Kidney epithelial cell (primary cell): ENCODE data around the gene SLC7A5. TPM values are rescaled to one million over a fixed set of nuclear protein-coding genes. Genes with fewer than 3 reads are reported as not detected.
A peak's percentile ranks its signal among the peaks of the same experiment; 100 is the strongest.
"Not testable (repeated sequence)": the region's sequence is repeated elsewhere in the genome, so short reads cannot be mapped to it uniquely, and the experiment has no call there.

Experiments used
- DNase-seq: peaks from one replicate; pipeline ENCODE4 v3.0.0-alpha.2; 2010; ENCODE audit warnings: low read depth
- H3K27me3 ChIP-seq: 2 replicates; pipeline ENCODE4 v1.6.0; 2011; ENCODE audit warnings: low read length; ENCODE audit not compliant: control insufficient read depth, insufficient read depth
- H3K36me3 ChIP-seq: 2 replicates; pipeline ENCODE4 v1.5.1; 2011; ENCODE audit warnings: low read length; ENCODE audit not compliant: control insufficient read depth, insufficient read depth
- H3K4me3 ChIP-seq: 2 replicates; pipeline ENCODE4 v1.5.1; 2011; ENCODE audit warnings: low read depth, mild to moderate bottlenecking, control low read depth, low read length
- total RNA-seq: library from RNA; depleted of rRNA; stranded (reverse); fragments of >200 nt; gene quantifications from 2 replicates; pipeline ENCODE4 v1.2.3, GENCODE V29; 2015
- TF ChIP-seq, protein P1 (sequence below): IDR thresholded peaks from 2 replicates; pipeline ENCODE4 v1.5.1; 2011; ENCODE audit warnings: mild to moderate bottlenecking, moderate library complexity, low read length, control low read depth, inconsistent platforms; ENCODE audit not compliant: insufficient read depth, poor library complexity, severe bottlenecking

The SLC7A5 gene
- total RNA-seq, 1 donor from 2014 or later: 308 TPM

DNA sequence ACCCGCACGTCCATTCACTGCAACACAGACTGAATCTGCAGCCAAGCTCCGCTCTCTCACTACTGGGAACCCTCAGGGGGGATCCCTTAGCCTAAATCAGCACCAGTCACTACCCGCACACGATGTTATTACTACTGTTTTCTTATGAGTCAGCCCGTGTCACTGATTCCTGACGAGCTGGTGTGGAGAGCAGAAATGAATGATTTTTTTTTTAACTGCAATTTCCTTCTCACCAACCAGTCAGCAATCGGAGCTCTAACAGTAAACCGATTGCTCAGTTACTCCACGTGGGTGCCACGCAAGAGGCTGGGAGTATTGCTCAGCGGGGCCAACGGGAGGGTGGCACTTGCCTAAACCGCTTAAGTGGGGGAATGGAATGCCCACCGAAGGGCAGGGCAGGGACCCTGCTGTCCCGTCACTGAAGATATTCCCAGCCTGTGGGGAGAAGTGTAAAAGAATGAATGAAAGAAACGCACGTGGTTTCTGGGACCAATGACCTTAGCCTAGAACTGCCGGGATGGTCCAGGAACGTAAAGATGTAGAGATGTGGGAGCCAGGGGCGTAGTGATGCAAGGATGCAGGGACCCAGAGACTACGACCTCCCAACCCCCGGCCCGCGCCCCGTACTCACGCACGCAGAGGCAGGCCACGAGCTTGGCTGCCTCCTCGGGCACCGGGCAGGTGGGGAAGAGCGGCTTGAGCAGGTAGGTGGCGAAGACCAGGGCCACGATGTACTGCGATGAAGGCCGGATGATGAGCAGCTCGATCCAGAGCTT, 865 bp downstream of the SLC7A5 start:
- H3K4me3 ChIP-seq: peak overlapping the region; percentile 48
- DNase-seq: peak; percentile 82
- H3K36me3 ChIP-seq, H3K27me3 ChIP-seq: not testable (repeated sequence)

DNA sequence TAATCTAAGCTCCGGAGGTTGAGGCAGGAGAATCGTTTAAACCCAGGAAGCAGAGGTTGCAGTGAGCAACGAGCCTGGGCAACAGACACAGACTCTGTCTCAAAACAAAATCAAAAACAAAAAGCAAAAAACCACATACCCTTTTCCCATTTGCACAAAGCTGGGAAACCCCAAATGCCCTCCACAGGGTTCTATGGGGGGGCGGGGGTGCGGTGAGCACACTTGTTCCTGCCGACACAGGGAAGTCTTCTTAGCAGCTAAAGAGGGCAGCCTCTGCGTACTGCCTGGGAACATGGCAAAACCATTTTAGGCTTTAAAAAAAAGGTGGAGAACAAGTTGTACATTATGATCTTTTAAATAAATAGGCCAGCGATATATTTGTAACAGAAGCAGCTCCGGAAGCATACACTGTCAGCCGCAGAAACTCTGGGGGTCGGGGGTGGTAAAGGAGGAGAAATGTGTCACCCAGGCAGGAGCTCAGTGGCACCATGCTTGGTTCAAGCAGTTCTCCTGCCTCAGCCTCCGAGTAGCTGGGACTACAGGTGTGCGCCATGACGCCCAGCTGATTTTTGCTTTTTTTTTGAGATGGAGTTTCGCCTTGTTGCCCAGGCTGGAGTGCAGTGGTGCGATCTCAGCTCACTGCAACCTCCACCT, 3.3 kb downstream of the SLC7A5 start:
- not testable (repeated sequence) for H3K36me3 ChIP-seq, DNase-seq, H3K27me3 ChIP-seq, H3K4me3 ChIP-seq

DNA sequence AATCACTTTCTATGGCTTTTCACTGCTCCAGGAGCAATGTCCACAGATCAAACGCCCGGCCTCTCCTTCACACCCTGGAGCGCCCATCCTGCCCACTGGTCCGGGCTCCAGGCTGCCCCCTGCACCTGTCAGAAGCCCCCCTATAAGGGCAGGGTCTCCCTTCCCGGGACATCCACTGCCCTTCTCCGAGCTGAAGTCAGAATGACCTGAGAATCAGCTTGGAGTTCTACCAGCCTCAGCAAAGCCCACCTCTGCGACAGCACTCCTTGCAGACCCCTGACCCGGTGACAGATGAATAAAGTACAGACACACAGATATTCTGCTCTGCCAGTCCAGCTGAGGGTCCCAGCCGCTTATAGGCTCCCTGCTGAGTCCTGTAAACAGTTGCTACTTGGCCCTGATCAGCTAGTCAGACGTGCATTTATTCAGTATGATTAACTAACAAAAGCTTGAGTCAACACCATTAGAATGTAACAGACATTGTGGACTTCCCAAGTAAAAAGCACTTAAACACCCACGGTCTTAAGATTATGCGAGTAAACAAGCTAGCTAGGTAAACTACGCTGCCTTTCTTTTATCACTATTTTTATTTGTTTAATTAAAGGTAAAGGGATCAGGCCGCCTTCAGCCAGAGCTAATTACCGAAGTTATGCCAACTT, 4.8 kb downstream of the SLC7A5 start:
- Histone ChIP-seq H3K36me3 (no peaks in the 10 kb centered on the region), H3K27me3 (no peaks in the 10 kb centered on the region), H3K4me3 (no peak overlapping the region)
- TF ChIP-seq, protein P1, sequence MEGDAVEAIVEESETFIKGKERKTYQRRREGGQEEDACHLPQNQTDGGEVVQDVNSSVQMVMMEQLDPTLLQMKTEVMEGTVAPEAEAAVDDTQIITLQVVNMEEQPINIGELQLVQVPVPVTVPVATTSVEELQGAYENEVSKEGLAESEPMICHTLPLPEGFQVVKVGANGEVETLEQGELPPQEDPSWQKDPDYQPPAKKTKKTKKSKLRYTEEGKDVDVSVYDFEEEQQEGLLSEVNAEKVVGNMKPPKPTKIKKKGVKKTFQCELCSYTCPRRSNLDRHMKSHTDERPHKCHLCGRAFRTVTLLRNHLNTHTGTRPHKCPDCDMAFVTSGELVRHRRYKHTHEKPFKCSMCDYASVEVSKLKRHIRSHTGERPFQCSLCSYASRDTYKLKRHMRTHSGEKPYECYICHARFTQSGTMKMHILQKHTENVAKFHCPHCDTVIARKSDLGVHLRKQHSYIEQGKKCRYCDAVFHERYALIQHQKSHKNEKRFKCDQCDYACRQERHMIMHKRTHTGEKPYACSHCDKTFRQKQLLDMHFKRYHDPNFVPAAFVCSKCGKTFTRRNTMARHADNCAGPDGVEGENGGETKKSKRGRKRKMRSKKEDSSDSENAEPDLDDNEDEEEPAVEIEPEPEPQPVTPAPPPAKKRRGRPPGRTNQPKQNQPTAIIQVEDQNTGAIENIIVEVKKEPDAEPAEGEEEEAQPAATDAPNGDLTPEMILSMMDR: no peak
- DNase-seq: no peak

DNA sequence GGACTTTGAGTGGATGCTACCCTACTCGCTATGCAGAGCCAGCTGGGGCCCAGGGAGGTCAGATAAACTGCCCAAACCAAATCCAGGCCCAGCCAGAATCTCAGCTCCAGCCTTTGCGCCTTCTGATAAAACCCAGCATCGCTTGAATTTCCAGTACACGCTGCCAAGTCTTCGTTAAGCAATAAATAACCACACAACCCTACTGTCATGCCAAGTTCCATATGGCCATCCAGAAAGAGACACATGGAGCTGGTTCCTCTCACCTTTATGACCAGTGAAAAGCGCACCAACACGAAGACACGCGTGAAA, 6.0 kb downstream of the SLC7A5 start:
- not testable (repeated sequence) for DNase-seq

DNA sequence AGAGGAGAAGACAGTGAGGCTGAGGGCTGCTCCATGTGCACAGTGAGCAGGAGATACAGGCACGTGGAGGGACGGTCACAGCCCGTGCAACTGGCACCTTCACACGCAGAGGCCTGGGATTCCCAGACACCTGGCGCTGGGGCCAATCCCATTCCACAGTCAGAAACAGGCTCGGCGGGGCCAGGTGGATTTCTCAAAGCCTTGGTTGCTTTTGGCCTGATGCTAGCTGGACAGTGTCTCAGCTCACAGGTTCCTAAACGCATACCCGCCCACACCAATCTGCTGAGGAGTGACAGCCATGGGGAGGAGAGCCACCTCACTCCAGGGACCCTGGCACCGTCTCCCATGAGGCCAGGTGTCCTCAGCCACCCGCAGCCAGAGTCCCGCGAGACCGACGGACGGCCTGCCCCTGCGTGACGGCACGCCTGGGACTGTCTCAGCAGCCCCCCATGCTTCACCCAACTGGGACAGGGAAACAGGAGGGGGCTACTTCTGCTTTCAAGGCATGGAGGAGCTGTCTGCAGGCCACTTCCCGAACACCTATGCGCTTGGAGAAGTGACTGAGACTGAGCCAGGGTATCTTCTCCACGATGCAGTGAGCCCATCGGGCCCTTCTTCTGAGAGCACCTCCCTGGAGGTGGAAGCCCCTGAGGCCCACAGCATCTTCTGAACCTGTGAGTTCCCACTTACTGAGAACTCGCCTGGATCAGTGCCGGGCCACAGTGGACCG, 6.5 kb downstream of the SLC7A5 start:
- not testable (repeated sequence) for H3K36me3 ChIP-seq, H3K27me3 ChIP-seq, H3K4me3 ChIP-seq, DNase-seq

More for the DNA sequence above, 6.0 kb downstream of the SLC7A5 start:
- H3K4me3 ChIP-seq, H3K36me3 ChIP-seq, H3K27me3 ChIP-seq: not testable (repeated sequence)

DNA sequence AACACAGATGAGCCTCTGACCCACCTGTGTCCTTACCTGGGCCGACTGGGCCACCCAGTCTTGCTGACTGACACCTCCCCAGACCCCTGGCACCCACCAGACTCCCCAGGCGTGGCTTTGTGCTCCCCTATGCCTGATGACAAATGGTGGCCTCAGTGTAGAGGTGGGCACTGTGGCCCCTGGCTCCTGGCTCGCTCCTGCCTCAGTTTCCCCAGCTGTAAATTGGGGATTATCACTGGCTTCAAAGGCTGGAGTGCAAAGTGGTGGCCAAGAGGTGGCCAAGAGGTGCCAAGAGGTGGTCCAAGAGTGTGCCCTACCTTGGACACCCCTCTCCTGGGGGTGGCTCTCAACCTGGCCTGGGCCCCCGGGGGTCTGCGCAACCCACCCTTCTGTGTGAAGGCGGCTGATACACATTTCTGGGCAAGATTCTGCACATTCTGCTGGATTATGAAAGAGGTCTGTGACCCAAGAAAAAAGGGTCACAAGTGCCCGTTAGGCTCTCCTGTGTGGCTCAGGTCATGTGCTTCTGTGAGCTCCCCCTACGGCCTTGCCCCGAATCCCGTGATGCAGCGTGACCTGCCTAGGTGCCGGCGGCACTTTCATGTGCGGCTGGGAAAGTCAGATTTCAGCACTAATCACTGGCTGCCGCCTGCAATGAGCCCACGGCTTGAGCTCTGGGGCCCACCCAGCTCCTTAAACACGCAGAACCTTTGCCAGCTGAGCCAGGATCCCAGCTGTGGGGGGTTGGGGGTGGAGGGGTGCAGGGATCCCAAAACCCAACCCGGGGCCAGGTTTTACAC, 7.8 kb downstream of the SLC7A5 start:
- H3K4me3 ChIP-seq, DNase-seq, H3K36me3 ChIP-seq, H3K27me3 ChIP-seq: not testable (repeated sequence)

DNA sequence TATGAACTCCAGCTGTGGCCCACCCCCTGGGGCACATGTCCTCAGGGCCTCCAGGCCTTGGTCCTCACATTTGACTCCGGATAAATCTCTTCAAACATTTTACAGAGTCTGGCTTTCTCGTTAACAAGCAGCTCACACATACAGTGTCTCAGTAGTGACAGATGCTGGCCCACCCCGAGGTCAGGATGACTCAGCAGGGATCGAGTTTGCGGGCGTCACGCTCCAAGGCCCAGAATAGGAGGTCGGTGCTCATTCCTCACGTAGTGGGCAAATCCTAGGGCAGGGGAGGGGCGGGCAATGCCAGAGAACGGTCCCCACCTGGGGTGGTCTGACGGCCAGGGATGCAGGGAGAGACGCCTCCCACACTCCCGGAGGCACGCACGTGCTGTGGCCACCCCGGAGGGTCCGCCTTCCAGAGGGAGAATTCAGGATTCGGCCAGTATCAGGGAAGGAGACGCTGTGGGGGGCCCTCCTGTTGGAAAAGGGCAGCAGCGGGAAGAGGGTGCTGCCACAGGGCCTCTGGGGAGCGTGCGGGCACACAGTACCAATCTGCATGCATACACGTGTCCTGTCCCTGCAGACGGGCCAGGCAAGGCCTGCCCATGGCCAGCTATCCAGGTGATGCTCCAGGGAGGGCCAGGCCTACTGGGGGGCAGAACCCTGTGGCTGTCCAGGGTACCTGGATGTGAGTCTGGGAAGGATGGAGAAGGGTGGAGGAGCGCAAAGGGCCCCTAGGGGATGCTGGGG, 8.6 kb downstream of the SLC7A5 start:
- DNase-seq: no peak
- H3K36me3 ChIP-seq: no peaks in the 10 kb centered on the region
- H3K4me3 ChIP-seq: no peak overlapping the region
- TF ChIP-seq, protein P1: no peak
- H3K27me3 ChIP-seq: no peaks in the 10 kb centered on the region

DNA sequence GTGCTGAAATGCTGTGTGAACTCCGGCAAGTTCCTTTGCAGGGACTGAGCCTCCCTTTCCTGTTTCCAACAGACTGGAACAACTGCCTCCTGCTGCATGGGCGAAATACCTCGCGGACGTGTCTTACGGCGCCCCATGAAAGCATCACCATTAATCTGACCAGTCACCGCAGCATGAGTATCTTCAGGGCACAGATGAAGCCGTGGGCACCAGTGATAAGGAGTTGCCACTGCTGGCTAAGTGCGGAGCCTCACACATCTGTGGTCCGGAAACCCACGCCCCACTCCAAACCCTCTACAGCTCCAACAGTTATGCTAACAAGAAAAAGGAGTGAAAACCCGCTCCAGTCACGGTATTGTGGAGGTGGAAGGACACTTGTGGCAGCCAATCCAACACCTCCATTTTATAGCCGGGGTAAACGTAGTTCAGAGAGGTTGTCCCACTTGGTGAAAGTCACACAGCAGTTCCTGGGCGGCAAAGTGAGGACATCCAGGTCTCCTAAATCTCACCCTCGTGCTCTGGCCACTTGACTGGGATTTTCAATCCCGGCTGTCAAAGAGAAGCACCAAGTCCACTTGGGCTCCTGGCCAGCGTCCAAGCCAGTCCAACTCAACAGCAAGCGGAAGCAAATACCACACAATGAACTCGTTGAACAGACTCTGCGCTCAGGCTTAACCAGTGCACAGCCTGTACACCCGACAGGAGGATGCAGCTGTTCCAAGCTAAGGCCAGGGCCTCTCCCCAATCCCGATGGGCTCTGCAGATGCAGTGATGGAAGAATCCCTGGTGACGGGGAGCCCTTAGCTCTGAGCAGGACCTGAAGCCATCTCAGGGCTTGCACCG, 10.9 kb downstream of the SLC7A5 start:
- not testable (repeated sequence) for H3K4me3 ChIP-seq, H3K36me3 ChIP-seq, H3K27me3 ChIP-seq, DNase-seq
